ENCODE data around the gene SAMD4B.

GRCh38 chr19:39416152-39417120 lies 74.2 kb downstream of the SAMD4B start:
- TF ChIP-seq, protein P1, sequence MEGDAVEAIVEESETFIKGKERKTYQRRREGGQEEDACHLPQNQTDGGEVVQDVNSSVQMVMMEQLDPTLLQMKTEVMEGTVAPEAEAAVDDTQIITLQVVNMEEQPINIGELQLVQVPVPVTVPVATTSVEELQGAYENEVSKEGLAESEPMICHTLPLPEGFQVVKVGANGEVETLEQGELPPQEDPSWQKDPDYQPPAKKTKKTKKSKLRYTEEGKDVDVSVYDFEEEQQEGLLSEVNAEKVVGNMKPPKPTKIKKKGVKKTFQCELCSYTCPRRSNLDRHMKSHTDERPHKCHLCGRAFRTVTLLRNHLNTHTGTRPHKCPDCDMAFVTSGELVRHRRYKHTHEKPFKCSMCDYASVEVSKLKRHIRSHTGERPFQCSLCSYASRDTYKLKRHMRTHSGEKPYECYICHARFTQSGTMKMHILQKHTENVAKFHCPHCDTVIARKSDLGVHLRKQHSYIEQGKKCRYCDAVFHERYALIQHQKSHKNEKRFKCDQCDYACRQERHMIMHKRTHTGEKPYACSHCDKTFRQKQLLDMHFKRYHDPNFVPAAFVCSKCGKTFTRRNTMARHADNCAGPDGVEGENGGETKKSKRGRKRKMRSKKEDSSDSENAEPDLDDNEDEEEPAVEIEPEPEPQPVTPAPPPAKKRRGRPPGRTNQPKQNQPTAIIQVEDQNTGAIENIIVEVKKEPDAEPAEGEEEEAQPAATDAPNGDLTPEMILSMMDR (IDR thresholded peaks at IDR 0.05), result no peak
- TF ChIP-seq POLR2A (IDR thresholded peaks at IDR 0.05) (no peak), POLR2AphosphoS5 (IDR thresholded peaks at IDR 0.05) (no peak)
